HG03575 (cell line): ENCODE data around the gene MIPOL1.
"Not testable (repeated sequence)": the region's sequence is repeated elsewhere in the genome, so short reads cannot be mapped to it uniquely, and the experiment has no call there.

ENCODE experiments used
- ATAC-seq: cut with Tn5 transposase; IDR thresholded peaks from one replicate; pipeline ENCODE4 v1.9.1; 2021; ENCODE audit not compliant: unreplicated experiment, insufficient number of reproducible peaks, low FRiP score; ENCODE audit errors: extremely low read depth

MIPOL1 gene

GRCh38 chr14:37197421-37198272 lies at the start of gene MIPOL1:
Gene MIPOL1, plus strand, starts transcription at chr14:37197937. Its CDS starts 49,952 bp downstream, at chr14:37247889.
- no peak for ATAC-seq

- ATAC-seq = no peak
These were observed 47.3 kb upstream of the MIPOL1 start for GRCh38 chr14:37150414-37150813.

GRCh38 chr14:37153005-37153404 lies 44.7 kb upstream of the MIPOL1 start:
- ATAC-seq = no peak

- no peak for ATAC-seq
These were observed 44.3 kb upstream of the MIPOL1 start for GRCh38 chr14:37153483-37153882.

- ATAC-seq = no peak
These were observed 39.8 kb upstream of the MIPOL1 start for GRCh38 chr14:37157987-37158386.

- ATAC-seq = not testable (repeated sequence)
These were observed 35.4 kb upstream of the MIPOL1 start for GRCh38 chr14:37162307-37162706.

GRCh38 chr14:37165794-37166193 lies 31.9 kb upstream of the MIPOL1 start:
- ATAC-seq = no peak

GRCh38 chr14:37167151-37168047 lies 30.3 kb upstream of the MIPOL1 start:
- no peak for ATAC-seq

GRCh38 chr14:37168721-37169120 lies 29.0 kb upstream of the MIPOL1 start:
- no peak for ATAC-seq

GRCh38 chr14:37170237-37170636 lies 27.5 kb upstream of the MIPOL1 start:
- no peak for ATAC-seq

- ATAC-seq = no peak
These were observed 26.7 kb upstream of the MIPOL1 start for GRCh38 chr14:37170993-37171392.

- no peak for ATAC-seq
These were observed 26.1 kb upstream of the MIPOL1 start for GRCh38 chr14:37171678-37172023.

- no peak for ATAC-seq
These were observed 25.5 kb upstream of the MIPOL1 start, which contains the start of gene SLC25A21 for GRCh38 chr14:37172024-37172869. Gene SLC25A21, minus strand, starts transcription at chr14:37172606.

- ATAC-seq = no peak
These were observed 24.7 kb upstream of the MIPOL1 start for GRCh38 chr14:37172936-37173614.

GRCh38 chr14:37179896-37180502 lies 17.7 kb upstream of the MIPOL1 start:
- no peak for ATAC-seq

GRCh38 chr14:37180886-37181285 lies 16.9 kb upstream of the MIPOL1 start:
- not testable (repeated sequence) for ATAC-seq

- no peak for ATAC-seq
These were observed 16.3 kb upstream of the MIPOL1 start for GRCh38 chr14:37181441-37181840.

- not testable (repeated sequence) for ATAC-seq
These were observed 13.2 kb upstream of the MIPOL1 start for GRCh38 chr14:37184520-37184919.
